ENCODE measurements around the gene C6orf120. TPM values are rescaled to one million over a fixed set of nuclear protein-coding genes. Genes with fewer than 3 reads are reported as not detected.
"Not testable (repeated sequence)": the region's sequence is repeated elsewhere in the genome, so short reads cannot be mapped to it uniquely, and the experiment has no call there.

Gene C6orf120
- total and polyA plus RNA-seq, 4 donors: 4.3 to 23.9 (median 21.9) TPM

DNA sequence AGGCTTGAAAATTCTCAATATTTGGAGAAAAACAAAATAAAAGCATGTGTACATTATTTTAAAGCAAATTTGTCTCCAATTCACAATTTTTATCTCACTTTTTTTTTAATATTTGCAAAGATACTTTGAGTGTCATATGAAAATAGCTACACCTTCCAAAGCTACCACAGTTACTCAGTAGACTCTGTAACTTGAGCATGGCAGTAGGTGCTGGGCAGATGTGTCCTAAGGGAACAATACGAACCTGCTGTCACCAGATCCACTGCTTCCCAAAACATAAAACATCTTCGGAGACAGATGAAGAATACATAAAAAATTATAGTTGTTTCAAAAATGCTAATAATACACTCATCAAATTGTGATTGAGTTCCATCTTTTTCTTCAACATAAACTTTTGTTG lies 10.7 kb upstream of the C6orf120 start:
- 95 to 98% methylated on average over 2 of the region's 2 CpGs for WGBS, 2 donors
- Histone ChIP-seq H3K9me3 (ENCODE audit: control insufficient read depth in 4 of 4, insufficient read depth in 3 of 4, low read length in 3 of 4) (peaks cover 0 to 21% (median 4%) of the 10 kb centered on the region in 4 donors), H3K4me1 (ENCODE audit: control insufficient read depth in 5 of 5, insufficient read depth in 5 of 5, low read length in 5 of 5) (no peaks in the 10 kb centered on the region), H3K9ac (ENCODE audit: insufficient read depth in 1 of 2, low read length in 2 of 2) (no peak overlapping the region), H3K27ac (ENCODE audit: low read depth in 1 of 2, low read length in 1 of 2) (no peak overlapping the region), H3K4me3 (no peak overlapping the region), H3K36me3 (ENCODE audit: control insufficient read depth in 4 of 4, insufficient read depth in 4 of 4, low read length in 4 of 4) (peaks cover 3 to 43% (median 21%) of the 10 kb centered on the region in 4 donors), H3K27me3 (ENCODE audit: control insufficient read depth in 3 of 3, insufficient read depth in 3 of 3, low read length in 2 of 3) (no peaks in the 10 kb centered on the region)
- TF ChIP-seq CTCF (IDR thresholded peaks at IDR 0.05; ENCODE audit: control extremely low read depth, extremely low read depth): no peak
- no peak for ATAC-seq (ENCODE audit: insufficient read depth, low FRiP score)
- no peak for DNase-seq

DNA sequence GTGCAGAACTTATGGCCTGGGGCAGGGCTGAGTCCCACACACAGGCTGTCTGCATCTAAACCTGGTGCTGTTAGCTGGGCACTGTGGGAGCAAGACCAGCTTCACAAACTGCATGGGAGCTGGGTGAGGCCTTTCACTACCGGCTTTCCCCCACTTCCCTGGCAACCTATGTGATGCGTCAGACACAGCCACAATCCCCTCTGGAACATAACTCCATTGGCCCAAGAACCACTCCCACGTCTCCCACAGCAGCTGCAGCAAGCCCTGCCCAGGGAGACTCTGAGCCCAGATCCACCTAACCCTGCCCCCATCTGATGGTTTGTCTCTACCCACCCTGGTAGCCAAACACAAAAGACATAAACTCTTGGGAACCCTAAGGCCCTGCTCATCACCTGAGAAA lies 9.4 kb upstream of the C6orf120 start:
- WGBS, 2 donors: 95 to 96% methylated on average over 3 of the region's 3 CpGs
- no peaks in the 10 kb centered on the region for H3K4me1 ChIP-seq (ENCODE audit: control insufficient read depth in 5 of 5, insufficient read depth in 5 of 5, low read length in 5 of 5)
- H3K36me3 ChIP-seq (ENCODE audit: control insufficient read depth in 4 of 4, insufficient read depth in 4 of 4, low read length in 4 of 4): peaks cover 3 to 36% (median 14%) of the 10 kb centered on the region in 4 donors
- TF ChIP-seq CTCF (IDR thresholded peaks at IDR 0.05; ENCODE audit: control extremely low read depth, extremely low read depth): no peak
- no peak overlapping the region for H3K4me3 ChIP-seq
- H3K27ac ChIP-seq (ENCODE audit: low read depth in 1 of 2, low read length in 1 of 2): no peak overlapping the region
- no peak for ATAC-seq (ENCODE audit: insufficient read depth, low FRiP score)
- DNase-seq: no peak
- H3K9ac ChIP-seq (ENCODE audit: insufficient read depth in 1 of 2, low read length in 2 of 2): no peak overlapping the region
- H3K9me3 ChIP-seq (ENCODE audit: control insufficient read depth in 4 of 4, insufficient read depth in 3 of 4, low read length in 3 of 4): peaks cover 0 to 17% (median 5%) of the 10 kb centered on the region in 4 donors
- no peaks in the 10 kb centered on the region for H3K27me3 ChIP-seq (ENCODE audit: control insufficient read depth in 3 of 3, insufficient read depth in 3 of 3, low read length in 2 of 3)

GRCh38 chr6:169695131-169695530 lies 6.8 kb upstream of the C6orf120 start:
- DNase-seq (no peak), ATAC-seq (ENCODE audit: insufficient read depth, low FRiP score) (no peak)
- no peak overlapping the region for H3K4me3 ChIP-seq
- H3K27ac ChIP-seq (ENCODE audit: low read depth in 1 of 2, low read length in 1 of 2): no peak overlapping the region
- 74 to 82% methylated on average over 5 of the region's 5 CpGs for WGBS, 2 donors
- peaks cover 0 to 24% (median 6%) of the 10 kb centered on the region in 4 donors for H3K36me3 ChIP-seq (ENCODE audit: control insufficient read depth in 4 of 4, insufficient read depth in 4 of 4, low read length in 4 of 4)
- peaks cover 0 to 9% (median 3%) of the 10 kb centered on the region in 4 donors for H3K9me3 ChIP-seq (ENCODE audit: control insufficient read depth in 4 of 4, insufficient read depth in 3 of 4, low read length in 3 of 4)
- peaks cover 0 to 1% (median 0%) of the 10 kb centered on the region in 5 donors for H3K4me1 ChIP-seq (ENCODE audit: control insufficient read depth in 5 of 5, insufficient read depth in 5 of 5, low read length in 5 of 5)
- H3K27me3 ChIP-seq (ENCODE audit: control insufficient read depth in 3 of 3, insufficient read depth in 3 of 3, low read length in 2 of 3): no peaks in the 10 kb centered on the region
- H3K9ac ChIP-seq (ENCODE audit: insufficient read depth in 1 of 2, low read length in 2 of 2): no peak overlapping the region
- TF ChIP-seq CTCF (IDR thresholded peaks at IDR 0.05; ENCODE audit: control extremely low read depth, extremely low read depth): no peak

- WGBS, 2 donors: 90 to 91% methylated on average over 10 of the region's 10 CpGs
- not testable (repeated sequence) for H3K9me3 ChIP-seq (ENCODE audit: control insufficient read depth in 4 of 4, insufficient read depth in 3 of 4, low read length in 3 of 4); DNase-seq; H3K9ac ChIP-seq (ENCODE audit: insufficient read depth in 1 of 2, low read length in 2 of 2); H3K4me3 ChIP-seq; ATAC-seq (ENCODE audit: insufficient read depth, low FRiP score); H3K27me3 ChIP-seq (ENCODE audit: control insufficient read depth in 3 of 3, insufficient read depth in 3 of 3, low read length in 2 of 3); H3K27ac ChIP-seq (ENCODE audit: low read depth in 1 of 2, low read length in 1 of 2)
- Histone ChIP-seq H3K36me3 (ENCODE audit: control insufficient read depth in 4 of 4, insufficient read depth in 4 of 4, low read length in 4 of 4) (peaks cover 0 to 19% (median 5%) of the 10 kb centered on the region in 4 donors), H3K4me1 (ENCODE audit: control insufficient read depth in 5 of 5, insufficient read depth in 5 of 5, low read length in 5 of 5) (peaks cover 0 to 11% (median 0%) of the 10 kb centered on the region in 5 donors)
Measured at GRCh38 chr6:169697115-169697514, 4.8 kb upstream of the C6orf120 start.
